K562 (cell line): ENCODE data around the gene FBXO44. TPM values are rescaled to one million over a fixed set of nuclear protein-coding genes. Genes with fewer than 3 reads are reported as not detected.

Source experiments
- CTCF ChIP-seq, 3 experiments: IDR thresholded peaks in 2 of 3; conservative IDR thresholded peaks in 1 of 3; 2 replicates each; pipeline ENCODE4 v1.5.1; 2011 to 2012; ENCODE audit warnings: low read length in 3 of 3, mild to moderate bottlenecking in 3 of 3, control low read depth in 2 of 3, improper control_type of control experiment in 1 of 3, inconsistent platforms in 1 of 3, low read depth in 1 of 3, mixed read lengths in 1 of 3, moderate library complexity in 1 of 3; ENCODE audit not compliant: insufficient read depth in 2 of 3
- GATA2 ChIP-seq: sonication (generic); formaldehyde crosslinking; IDR thresholded peaks from 2 replicates; pipeline ENCODE4 v1.4.0; 2020; ENCODE audit warnings: mild to moderate bottlenecking, missing genetic modification reagents
- HMG20B ChIP-seq: fragments of 250-450 bp; sonication (Bioruptor Pico); IDR thresholded peaks from 2 replicates; pipeline ENCODE4 v1.5.0; 2021; ENCODE audit warnings: mild to moderate bottlenecking
- HNRNPUL1 ChIP-seq: fragments of 200-400 bp; formaldehyde crosslinking; IDR thresholded peaks from 2 replicates; pipeline ENCODE4 v1.6.1; 2017; ENCODE audit warnings: low read length
- MAFK ChIP-seq: IDR thresholded peaks from 2 replicates; pipeline ENCODE4 v1.6.1; 2011; ENCODE audit warnings: low read length, improper control_type of control experiment
- MAX ChIP-seq: sonication (generic); formaldehyde crosslinking; IDR thresholded peaks from 2 replicates; pipeline ENCODE4 v1.9.0; 2022; ENCODE audit warnings: mild to moderate bottlenecking, missing genetic modification reagents
- MEF2A ChIP-seq: IDR thresholded peaks from 2 replicates; pipeline ENCODE4 v1.6.1; 2011; ENCODE audit warnings: low read depth, mild to moderate bottlenecking, low read length, moderate library complexity; ENCODE audit not compliant: control insufficient read depth
- RAD21 ChIP-seq, 2 experiments: fragments of 250-450 bp in 1 of 2; fragments of 450-650 bp in 1 of 2; sonication (Bioruptor Pico) in 1 of 2; formaldehyde crosslinking in 1 of 2; IDR thresholded peaks in 1 of 2; conservative IDR thresholded peaks in 1 of 2; 2 replicates each; pipeline versions ENCODE4 v1.4.0 to v1.8.0; 2020 to 2022; ENCODE audit warnings: mild to moderate bottlenecking in 2 of 2, moderate library complexity in 1 of 2
- RREB1 ChIP-seq: fragments of 250-450 bp; sonication (Bioruptor Pico); IDR thresholded peaks from 2 replicates; pipeline ENCODE4 v1.4.0; 2020
- SMARCB1 ChIP-seq: IDR thresholded peaks from 2 replicates; pipeline ENCODE4 v1.6.1; 2011; ENCODE audit warnings: improper control_type of control experiment, low read depth; ENCODE audit not compliant: insufficient read length
- SMARCC2 ChIP-seq: fragments of 450-650 bp; IDR thresholded peaks from 2 replicates; pipeline ENCODE4 v1.6.1; 2017; ENCODE audit warnings: antibody characterized with exemption, moderate library complexity, mild to moderate bottlenecking, low read depth
- SMARCE1 ChIP-seq: fragments of 450-650 bp; IDR thresholded peaks from 2 replicates; pipeline ENCODE4 v1.7.1; 2016; ENCODE audit warnings: mild to moderate bottlenecking
- STAT5A ChIP-seq: IDR thresholded peaks from 2 replicates; pipeline ENCODE4 v1.6.1; 2012; ENCODE audit warnings: low read length, inconsistent platforms, borderline replicate concordance
- TFAP4 ChIP-seq: sonication (generic); formaldehyde crosslinking; IDR thresholded peaks from 2 replicates; pipeline ENCODE4 v1.8.0; 2022; ENCODE audit warnings: missing genetic modification reagents, mild to moderate bottlenecking, moderate library complexity, borderline replicate concordance
- XRCC4 ChIP-seq: IDR thresholded peaks from one replicate; pipeline ENCODE4 v1.6.1; 2011; ENCODE audit not compliant: insufficient read depth, insufficient read length; ENCODE audit errors: extremely low read depth
- YBX1 ChIP-seq: fragments of 450-650 bp; IDR thresholded peaks from 2 replicates; pipeline ENCODE4 v1.7.1; 2016; ENCODE audit warnings: mild to moderate bottlenecking
- ZNF124 ChIP-seq: sonication (generic); formaldehyde crosslinking; IDR thresholded peaks from 2 replicates; pipeline ENCODE4 v1.8.1; 2022; ENCODE audit warnings: missing genetic modification reagents
- ZNF24 ChIP-seq: fragments of 450-650 bp; IDR thresholded peaks from 2 replicates; pipeline ENCODE4 v1.6.1; 2016
- ZNF431 ChIP-seq: sonication (generic); formaldehyde crosslinking; IDR thresholded peaks from 2 replicates; pipeline ENCODE4 v1.8.0; 2022; ENCODE audit warnings: mild to moderate bottlenecking, missing genetic modification reagents
- ZNF717 ChIP-seq: fragments of 250-450 bp; sonication (Bioruptor Pico); IDR thresholded peaks from 2 replicates; pipeline ENCODE4 v1.5.0; 2021
- ZNF764 ChIP-seq: fragments of 250-450 bp; sonication (Bioruptor Pico); IDR thresholded peaks from 2 replicates; pipeline ENCODE4 v1.4.0; 2020; ENCODE audit warnings: low read depth, mild to moderate bottlenecking, moderate library complexity
- polyA plus RNA-seq, 8 experiments: library from polyadenylated mRNA; depleted of rRNA in 4 of 8; stranded (reverse) in 5 of 8; unstranded in 3 of 8; fragments of >200 nt; fragmentation: Nextera tagmentation in 2 of 8; fragmentation: Illumina TruSeq in 1 of 8; extraction: Ambion mirVana in 2 of 8; extraction: Trizol in 1 of 8; gene quantifications; 2 replicates each; pipeline versions ENCODE4 v1.2.1 to v1.2.3, GENCODE V29; 2011 to 2014; ENCODE audit warnings: inconsistent platforms in 1 of 8, missing spikeins in 1 of 8
- total RNA-seq, 7 experiments: library from RNA; depleted of rRNA in 6 of 7; stranded (reverse); fragments of >200 nt in 6 of 7; fragmentation: Illumina TruSeq in 2 of 7; extraction: Trizol in 2 of 7; gene quantifications; 2 replicates each; pipeline versions ENCODE4 v1.2.1 to v1.2.3, GENCODE V29; 2011 to 2021; ENCODE audit warnings: low replicate concordance in 1 of 7

The FBXO44 gene
- total and polyA plus RNA-seq, 9 of the 15 experiments (the other 6 are each of a cell fraction or from before 2014, with no cell fraction given) = 0.69 to 20.9 (median 6.7) TPM

- TF ChIP-seq RREB1 (CRISPR knock-in tag) = no peak
- peak; percentile 5 to 11 (median 6); a peak in 3 of 6 replicates for TF ChIP-seq CTCF (IDR thresholded peaks at IDR 0.05 in 2 of 3, conservative IDR thresholded peaks at IDR 0.05 in 1 of 3; ENCODE audit: insufficient read depth in 2 of 3, low read depth in 1 of 3, low read length in 3 of 3)
- TF ChIP-seq YBX1 = no peak
- no peak for TF ChIP-seq SMARCB1
- no peak for TF ChIP-seq HMG20B (CRISPR knock-in tag)
- TF ChIP-seq TFAP4 (CRISPR knock-in tag) = peak; percentile 69; the same call in 1 of the 2 replicates
- no peak for TF ChIP-seq HNRNPUL1
- peak; percentile 58; the same call in 1 of the 2 replicates for TF ChIP-seq MAX
- no peak for TF ChIP-seq SMARCC2
- no peak for TF ChIP-seq STAT5A
- 0 out of 4 replicates have a peak, but pooled peaks of 1 of the 2 experiments have one; percentile 0 for TF ChIP-seq RAD21 (CRISPR knock-in tag; conservative IDR thresholded peaks at IDR 0.05 in 1 of 2, IDR thresholded peaks at IDR 0.05 in 1 of 2)
- no peak for TF ChIP-seq ZNF431 (CRISPR knock-in tag)
- TF ChIP-seq MEF2A = no peak
- no peak for TF ChIP-seq SMARCE1
- no peak for TF ChIP-seq ZNF124 (CRISPR knock-in tag)
- no peak for TF ChIP-seq ZNF24
- no peak for TF ChIP-seq XRCC4
- no peak for TF ChIP-seq GATA2
- no peak for TF ChIP-seq ZNF717 (CRISPR knock-in tag)
- TF ChIP-seq MAFK = no peak
- no peak for TF ChIP-seq ZNF764 (CRISPR knock-in tag)
Measured at GRCh38 chr1:11707621-11708276, 53.1 kb downstream of the FBXO44 start (continued).
